ENCODE results near the gene SPATA2.
A peak's percentile ranks its signal among the peaks of the same experiment; 100 is the strongest.

Gene SPATA2

GRCh38 chr20:49938173-49939163 is 23.1 kb upstream of the SPATA2 start:
- Mint-ChIP-seq H3K4me3 (peak overlapping the region; percentile 74), H3K36me3 (ENCODE audit: low read depth) (peaks cover 26% of the 10 kb centered on the region), H3K27me3 (ENCODE audit: low read depth) (no peaks in the 10 kb centered on the region), H3K4me1 (ENCODE audit: low read depth) (peaks cover 39% of the 10 kb centered on the region), H3K27ac (peak overlapping the region; percentile 61), H3K9me3 (no peaks in the 10 kb centered on the region)

- Mint-ChIP-seq H3K36me3 (ENCODE audit: low read depth) (peaks cover 21% of the 10 kb centered on the region), H3K4me1 (ENCODE audit: low read depth) (peaks cover 39% of the 10 kb centered on the region), H3K9me3 (no peaks in the 10 kb centered on the region), H3K27ac (peak overlapping the region; percentile 90), H3K27me3 (ENCODE audit: low read depth) (no peaks in the 10 kb centered on the region), H3K4me3 (peak overlapping the region; percentile 94)
Measured at GRCh38 chr20:49937027-49937929, 21.9 kb upstream of the SPATA2 start.

- Mint-ChIP-seq H3K36me3 (ENCODE audit: low read depth) (peaks cover 16% of the 10 kb centered on the region), H3K27me3 (ENCODE audit: low read depth) (no peaks in the 10 kb centered on the region), H3K4me3 (peak within 1 kb of the TSS; percentile 94), H3K9me3 (no peaks in the 10 kb centered on the region), H3K4me1 (ENCODE audit: low read depth) (peaks cover 37% of the 10 kb centered on the region), H3K27ac (peak within 1 kb of the TSS; percentile 90)
Measured at GRCh38 chr20:49936153-49937026, 21.1 kb upstream of the SPATA2 start, which contains the start of gene RNF114. RNF114 (plus strand) TSS chr20:49936397; CDS start chr20:49936413, 16 bp downstream.

GRCh38 chr20:49935746-49936152 is 20.4 kb upstream of the SPATA2 start:
- H3K27ac Mint-ChIP-seq: no peak overlapping the region
- H3K36me3 Mint-ChIP-seq (ENCODE audit: low read depth): peaks cover 11% of the 10 kb centered on the region
- H3K27me3 Mint-ChIP-seq (ENCODE audit: low read depth): no peaks in the 10 kb centered on the region
- peaks cover 32% of the 10 kb centered on the region for H3K4me1 Mint-ChIP-seq (ENCODE audit: low read depth)
- H3K9me3 Mint-ChIP-seq: no peaks in the 10 kb centered on the region
- H3K4me3 Mint-ChIP-seq: peak overlapping the region; percentile 31

- Mint-ChIP-seq H3K27ac (no peak overlapping the region), H3K36me3 (ENCODE audit: low read depth) (no peaks in the 10 kb centered on the region), H3K4me1 (ENCODE audit: low read depth) (peaks cover 8% of the 10 kb centered on the region), H3K4me3 (no peak overlapping the region), H3K27me3 (ENCODE audit: low read depth) (peaks cover 7% of the 10 kb centered on the region), H3K9me3 (no peaks in the 10 kb centered on the region)
Measured at GRCh38 chr20:49929142-49929494, 13.8 kb upstream of the SPATA2 start.

- Mint-ChIP-seq H3K4me1 (ENCODE audit: low read depth) (peaks cover 4% of the 10 kb centered on the region), H3K4me3 (no peak overlapping the region), H3K9me3 (no peaks in the 10 kb centered on the region), H3K27me3 (ENCODE audit: low read depth) (peaks cover 8% of the 10 kb centered on the region), H3K27ac (peak overlapping the region; percentile 38), H3K36me3 (ENCODE audit: low read depth) (no peaks in the 10 kb centered on the region)
Measured at GRCh38 chr20:49928411-49929141, 13.2 kb upstream of the SPATA2 start.

- Mint-ChIP-seq H3K36me3 (ENCODE audit: low read depth) (no peaks in the 10 kb centered on the region), H3K27ac (no peak overlapping the region), H3K4me3 (no peak overlapping the region), H3K27me3 (ENCODE audit: low read depth) (peaks cover 8% of the 10 kb centered on the region), H3K9me3 (no peaks in the 10 kb centered on the region), H3K4me1 (ENCODE audit: low read depth) (peaks cover 4% of the 10 kb centered on the region)
Measured at GRCh38 chr20:49925901-49926454, 10.6 kb upstream of the SPATA2 start.

GRCh38 chr20:49924247-49924646 is 8.9 kb upstream of the SPATA2 start:
- Mint-ChIP-seq H3K9me3 (no peaks in the 10 kb centered on the region), H3K4me1 (ENCODE audit: low read depth) (peaks cover 4% of the 10 kb centered on the region), H3K36me3 (ENCODE audit: low read depth) (no peaks in the 10 kb centered on the region), H3K4me3 (no peak overlapping the region), H3K27ac (no peak overlapping the region), H3K27me3 (ENCODE audit: low read depth) (peaks cover 8% of the 10 kb centered on the region)

- Mint-ChIP-seq H3K27ac (no peak overlapping the region), H3K9me3 (no peaks in the 10 kb centered on the region), H3K4me1 (ENCODE audit: low read depth) (peaks cover 11% of the 10 kb centered on the region), H3K4me3 (no peak overlapping the region), H3K27me3 (ENCODE audit: low read depth) (peaks cover 3% of the 10 kb centered on the region), H3K36me3 (ENCODE audit: low read depth) (no peaks in the 10 kb centered on the region)
Measured at GRCh38 chr20:49919461-49919860, 4.1 kb upstream of the SPATA2 start.

GRCh38 chr20:49919009-49919408 is 3.7 kb upstream of the SPATA2 start:
- no peak overlapping the region for H3K27ac Mint-ChIP-seq
- peaks cover 15% of the 10 kb centered on the region for H3K4me1 Mint-ChIP-seq (ENCODE audit: low read depth)
- no peak overlapping the region for H3K4me3 Mint-ChIP-seq
- no peaks in the 10 kb centered on the region for H3K27me3 Mint-ChIP-seq (ENCODE audit: low read depth)
- no peaks in the 10 kb centered on the region for H3K9me3 Mint-ChIP-seq
- H3K36me3 Mint-ChIP-seq (ENCODE audit: low read depth): no peaks in the 10 kb centered on the region

- Mint-ChIP-seq H3K9me3 (no peaks in the 10 kb centered on the region), H3K27ac (no peak overlapping the region), H3K36me3 (ENCODE audit: low read depth) (no peaks in the 10 kb centered on the region), H3K4me1 (ENCODE audit: low read depth) (peaks cover 20% of the 10 kb centered on the region), H3K4me3 (no peak overlapping the region), H3K27me3 (ENCODE audit: low read depth) (no peaks in the 10 kb centered on the region)
Measured at GRCh38 chr20:49918446-49918845, 3.1 kb upstream of the SPATA2 start.

- Mint-ChIP-seq H3K36me3 (ENCODE audit: low read depth) (no peaks in the 10 kb centered on the region), H3K9me3 (no peaks in the 10 kb centered on the region), H3K27me3 (ENCODE audit: low read depth) (no peaks in the 10 kb centered on the region), H3K4me1 (ENCODE audit: low read depth) (peaks cover 23% of the 10 kb centered on the region), H3K27ac (peak overlapping the region; percentile 100), H3K4me3 (peak overlapping the region; percentile 98)
Measured at GRCh38 chr20:49916146-49917002, 1.0 kb upstream of the SPATA2 start.

- Mint-ChIP-seq H3K9me3 (no peaks in the 10 kb centered on the region), H3K36me3 (ENCODE audit: low read depth) (peaks cover 2% of the 10 kb centered on the region), H3K4me3 (peak overlapping the region; percentile 98), H3K4me1 (ENCODE audit: low read depth) (peaks cover 23% of the 10 kb centered on the region), H3K27me3 (ENCODE audit: low read depth) (no peaks in the 10 kb centered on the region), H3K27ac (peak overlapping the region; percentile 100)
Measured at GRCh38 chr20:49915118-49915379, 280 bp downstream of the SPATA2 start.

Measured in T-helper 1 cell treated with Interleukin-12 subunit alpha and Interleukin-12 subunit beta and Interleukin-4 antibody, amounts not matched to agents 30 μg/mL and 1 μg/mL, for 36 hours (primary cell).